Measurements from ENCODE around the gene FLT1. TPM values are rescaled to one million over a fixed set of nuclear protein-coding genes. Genes with fewer than 3 reads are reported as not detected.

The FLT1 gene
- total RNA-seq, 2 experiments from 2014 or later: 1.6 to 2.5 TPM

DNA sequence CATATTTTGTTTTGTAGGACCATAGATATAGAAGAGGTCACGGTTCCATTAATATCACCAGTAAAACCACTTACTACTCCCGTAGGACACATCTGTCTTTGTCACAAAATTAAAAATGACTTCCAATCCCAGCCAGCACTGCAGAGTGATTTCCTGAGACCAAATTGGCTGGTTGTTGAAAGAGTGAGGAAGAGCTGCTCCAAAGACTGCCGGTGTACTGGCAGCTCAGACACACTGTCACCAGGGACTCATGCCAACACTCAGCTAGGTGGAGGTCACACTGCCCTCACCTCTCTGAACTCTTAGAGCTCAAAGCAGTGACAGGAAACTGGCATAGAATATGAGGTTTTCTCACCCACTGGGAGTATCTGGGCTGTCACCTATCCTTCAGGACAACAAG lies 52.1 kb downstream of the FLT1 start:
- no TSS peak for BruUV-seq (replicated peaks)
- DNase-seq (ENCODE audit: low spot score): no peak
- H3K36me3 ChIP-seq (ENCODE audit: insufficient read depth, low read length): no peaks in the 10 kb centered on the region
- no peak overlapping the region for H3K4me3 ChIP-seq (ENCODE audit: low read depth, low read length, poor library complexity, severe bottlenecking)
- H4K20me1 ChIP-seq (ENCODE audit: insufficient read depth, low read length): no peaks in the 10 kb centered on the region
- TF ChIP-seq EZH2phosphoT487 (IDR thresholded peaks at IDR 0.05; ENCODE audit: borderline replicate concordance, low read depth, low read length): no peak
- TF ChIP-seq, protein P1, sequence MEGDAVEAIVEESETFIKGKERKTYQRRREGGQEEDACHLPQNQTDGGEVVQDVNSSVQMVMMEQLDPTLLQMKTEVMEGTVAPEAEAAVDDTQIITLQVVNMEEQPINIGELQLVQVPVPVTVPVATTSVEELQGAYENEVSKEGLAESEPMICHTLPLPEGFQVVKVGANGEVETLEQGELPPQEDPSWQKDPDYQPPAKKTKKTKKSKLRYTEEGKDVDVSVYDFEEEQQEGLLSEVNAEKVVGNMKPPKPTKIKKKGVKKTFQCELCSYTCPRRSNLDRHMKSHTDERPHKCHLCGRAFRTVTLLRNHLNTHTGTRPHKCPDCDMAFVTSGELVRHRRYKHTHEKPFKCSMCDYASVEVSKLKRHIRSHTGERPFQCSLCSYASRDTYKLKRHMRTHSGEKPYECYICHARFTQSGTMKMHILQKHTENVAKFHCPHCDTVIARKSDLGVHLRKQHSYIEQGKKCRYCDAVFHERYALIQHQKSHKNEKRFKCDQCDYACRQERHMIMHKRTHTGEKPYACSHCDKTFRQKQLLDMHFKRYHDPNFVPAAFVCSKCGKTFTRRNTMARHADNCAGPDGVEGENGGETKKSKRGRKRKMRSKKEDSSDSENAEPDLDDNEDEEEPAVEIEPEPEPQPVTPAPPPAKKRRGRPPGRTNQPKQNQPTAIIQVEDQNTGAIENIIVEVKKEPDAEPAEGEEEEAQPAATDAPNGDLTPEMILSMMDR (conservative IDR thresholded peaks at IDR 0.05; ENCODE audit: low read length): no peak
- H3K4me1 ChIP-seq (ENCODE audit: insufficient read depth, low read length, poor library complexity, severe bottlenecking): no peaks in the 10 kb centered on the region
- no peak overlapping the region for H2AFZ ChIP-seq (ENCODE audit: low read length)
- no peak overlapping the region for H3K4me2 ChIP-seq (ENCODE audit: low read length)
- intact Hi-C loops (cut with micrococcal nuclease; ENCODE audit: unreplicated experiment): no loop called here
- no peaks in the 10 kb centered on the region for H3K9me2 ChIP-seq (ENCODE audit: insufficient read depth, low read length)
- H3K27ac ChIP-seq (ENCODE audit: low read depth, low read length, poor library complexity, severe bottlenecking): no peak overlapping the region
- CTCF ChIA-PET (ENCODE audit: unreplicated experiment): no interaction called here
- H3K9me3 ChIP-seq (ENCODE audit: low read length): no peaks in the 10 kb centered on the region
- POLR2A ChIA-PET: no interaction called here
- H3K79me2 ChIP-seq (ENCODE audit: insufficient read depth, low read depth, low read length): no peaks in the 10 kb centered on the region

DNA sequence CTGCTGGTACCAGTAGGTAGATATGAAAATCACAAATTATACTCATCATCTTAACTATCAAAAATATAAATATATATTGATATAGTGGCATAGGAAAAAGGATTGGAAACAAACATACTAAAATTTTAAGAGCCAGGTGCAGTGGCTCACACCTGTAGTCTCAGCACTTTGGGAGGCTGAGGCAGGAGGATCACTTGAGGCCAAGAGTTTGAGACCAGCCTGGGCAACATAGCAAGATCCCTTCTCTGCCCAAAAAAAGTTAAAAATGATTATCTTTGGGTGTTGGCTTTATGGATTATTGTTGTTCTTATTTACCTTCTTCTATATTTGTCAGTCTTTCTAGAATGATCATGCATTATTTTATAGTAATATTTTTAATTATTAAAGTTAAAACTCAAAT lies 53.4 kb downstream of the FLT1 start:
- DNase-seq (ENCODE audit: low spot score): no peak
- Histone ChIP-seq H3K79me2 (ENCODE audit: insufficient read depth, low read depth, low read length) (no peaks in the 10 kb centered on the region), H4K20me1 (ENCODE audit: insufficient read depth, low read length) (no peaks in the 10 kb centered on the region), H3K9me3 (ENCODE audit: low read length) (no peaks in the 10 kb centered on the region), H3K9me2 (ENCODE audit: insufficient read depth, low read length) (no peaks in the 10 kb centered on the region), H3K4me2 (ENCODE audit: low read length) (no peak overlapping the region), H2AFZ (ENCODE audit: low read length) (no peak overlapping the region), H3K36me3 (ENCODE audit: insufficient read depth, low read length) (no peaks in the 10 kb centered on the region), H3K4me1 (ENCODE audit: insufficient read depth, low read length, poor library complexity, severe bottlenecking) (no peaks in the 10 kb centered on the region), H3K27ac (ENCODE audit: low read depth, low read length, poor library complexity, severe bottlenecking) (no peak overlapping the region), H3K4me3 (ENCODE audit: low read depth, low read length, poor library complexity, severe bottlenecking) (no peak overlapping the region)
- TF ChIP-seq, protein P1 (conservative IDR thresholded peaks at IDR 0.05; ENCODE audit: low read length): no peak
- TF ChIP-seq EZH2phosphoT487 (IDR thresholded peaks at IDR 0.05; ENCODE audit: borderline replicate concordance, low read depth, low read length): no peak
- intact Hi-C loops (cut with micrococcal nuclease; ENCODE audit: unreplicated experiment): no loop called here
- ChIA-PET CTCF (ENCODE audit: unreplicated experiment) (no interaction called here), POLR2A (no interaction called here)
- BruUV-seq (replicated peaks): no TSS peak

DNA sequence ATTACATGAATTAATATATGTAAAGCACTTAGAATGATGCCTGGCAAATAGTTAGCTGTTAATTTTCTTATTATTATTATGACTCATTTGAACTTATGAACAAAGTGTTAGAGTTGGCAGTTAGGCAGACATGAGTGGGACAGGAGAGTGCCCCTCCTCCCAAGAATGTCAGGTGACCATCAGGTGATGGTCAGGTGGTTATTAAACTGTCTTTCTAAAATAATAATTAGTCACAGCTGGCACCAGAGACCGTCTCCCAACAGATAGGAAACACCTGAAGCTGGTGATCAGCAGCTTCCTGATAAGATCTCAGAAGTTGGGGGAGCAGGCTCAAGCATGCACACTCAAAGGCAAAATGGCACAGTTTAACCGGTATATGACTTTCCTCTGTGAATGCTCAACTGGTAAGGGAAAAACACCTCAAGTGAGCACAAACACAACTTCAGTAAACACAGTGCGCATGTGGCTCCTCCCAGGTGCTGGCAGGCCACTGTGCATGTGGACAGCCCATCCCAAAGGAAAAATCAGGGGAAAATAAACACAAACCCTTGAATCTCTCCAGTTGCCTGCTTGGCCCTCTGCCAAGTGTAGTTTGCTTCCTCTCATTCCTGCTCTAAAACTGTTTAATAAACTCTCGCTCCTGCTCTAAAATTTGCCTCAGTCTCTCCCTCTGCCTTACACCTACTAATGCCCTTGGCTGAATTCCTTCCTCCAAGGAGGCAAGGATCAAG lies 54.0 kb downstream of the FLT1 start:
- no TSS peak for BruUV-seq (replicated peaks)
- intact Hi-C loops (cut with micrococcal nuclease; ENCODE audit: unreplicated experiment): no loop called here
- Histone ChIP-seq H3K27ac (ENCODE audit: low read depth, low read length, poor library complexity, severe bottlenecking) (no peak overlapping the region), H3K79me2 (ENCODE audit: insufficient read depth, low read depth, low read length) (no peaks in the 10 kb centered on the region), H3K4me3 (ENCODE audit: low read depth, low read length, poor library complexity, severe bottlenecking) (no peak overlapping the region), H3K9me2 (ENCODE audit: insufficient read depth, low read length) (no peaks in the 10 kb centered on the region), H4K20me1 (ENCODE audit: insufficient read depth, low read length) (no peaks in the 10 kb centered on the region), H3K4me1 (ENCODE audit: insufficient read depth, low read length, poor library complexity, severe bottlenecking) (no peaks in the 10 kb centered on the region), H2AFZ (ENCODE audit: low read length) (no peak overlapping the region), H3K9me3 (ENCODE audit: low read length) (no peaks in the 10 kb centered on the region), H3K36me3 (ENCODE audit: insufficient read depth, low read length) (no peaks in the 10 kb centered on the region), H3K4me2 (ENCODE audit: low read length) (no peak overlapping the region)
- CTCF ChIA-PET (ENCODE audit: unreplicated experiment): no interaction called here
- TF ChIP-seq EZH2phosphoT487 (IDR thresholded peaks at IDR 0.05; ENCODE audit: borderline replicate concordance, low read depth, low read length): no peak
- TF ChIP-seq, protein P1 (conservative IDR thresholded peaks at IDR 0.05; ENCODE audit: low read length): no peak
- DNase-seq (ENCODE audit: low spot score): peak; percentile 15
- POLR2A ChIA-PET: no interaction called here

All from OCI-LY7 (cell line).